Calu3 (cell line): Measurements from ENCODE around the gene CPNE5. TPM values are rescaled to one million over a fixed set of nuclear protein-coding genes. Genes with fewer than 3 reads are reported as not detected.
A peak's percentile ranks its signal among the peaks of the same experiment; 100 is the strongest.

Experiments
- BruUV-seq: library from RNA; stranded (reverse); fragments of 400-500 nt; replicated peaks from 2 replicates; lab custom pipeline; 2021; lab: Mats Ljungman, UMichigan
- CTCF ChIA-PET: fragments of 300-600 bp; sonication (Branson Sonifier 250); formaldehyde crosslinking; loops from one replicate; lab custom pipeline; 2022; ENCODE audit warnings: antibody characterized with exemption; lab: Charles Lee
- DNase-seq: peaks from one replicate; pipeline ENCODE4 v3.0.0; 2022
- H3K27ac Mint-ChIP-seq: one replicate; pipeline ENCODE4 v1.8.0; 2022; ENCODE audit warnings: mixed read lengths; ENCODE audit not compliant: unreplicated experiment
- H3K27me3 Mint-ChIP-seq: one replicate; pipeline ENCODE4 v1.8.0; 2022; ENCODE audit warnings: mixed read lengths; ENCODE audit not compliant: unreplicated experiment
- H3K36me3 Mint-ChIP-seq: one replicate; pipeline ENCODE4 v1.8.0; 2022; ENCODE audit warnings: mild to moderate bottlenecking, moderate library complexity, mixed read lengths; ENCODE audit not compliant: insufficient read depth, unreplicated experiment
- H3K4me1 Mint-ChIP-seq: one replicate; pipeline ENCODE4 v1.8.0; 2022; ENCODE audit warnings: mild to moderate bottlenecking, low read depth, mixed read lengths; ENCODE audit not compliant: unreplicated experiment
- H3K4me3 Mint-ChIP-seq: one replicate; pipeline ENCODE4 v1.8.0; 2022; ENCODE audit warnings: mild to moderate bottlenecking, low read depth, moderate library complexity, mixed read lengths; ENCODE audit not compliant: unreplicated experiment
- H3K9me3 Mint-ChIP-seq: one replicate; pipeline ENCODE4 v1.8.0; 2022; ENCODE audit warnings: low read depth, mixed read lengths; ENCODE audit not compliant: unreplicated experiment
- intact Hi-C: fragments of 100-400 bp; cut with micrococcal nuclease; formaldehyde crosslinking; loops from one replicate; pipeline ENCODE4 v1.10.0; 2022; ENCODE audit not compliant: unreplicated experiment
- total RNA-seq: library from RNA; stranded (reverse); gene quantifications from 2 replicates; pipeline ENCODE4 v1.2.3, GENCODE V29; 2022
- TF ChIP-seq, protein P1 (sequence below): fragments of 200-600 bp; IDR thresholded peaks from one replicate; pipeline ENCODE4 v1.8.0; 2022; ENCODE audit warnings: antibody characterized with exemption; ENCODE audit not compliant: unreplicated experiment

The CPNE5 gene
- total RNA-seq, 1 experiment from 2014 or later: not detected

GRCh38 chr6:36851149-36851614 lies 11.9 kb upstream of the CPNE5 start:
- H3K9me3 Mint-ChIP-seq: no peaks in the 10 kb centered on the region
- peaks cover 3% of the 10 kb centered on the region for H3K27me3 Mint-ChIP-seq
- peaks cover 41% of the 10 kb centered on the region for H3K4me1 Mint-ChIP-seq
- no peak overlapping the region for H3K27ac Mint-ChIP-seq
- CTCF ChIA-PET: interaction anchor here (0.6 to 3.2 kb wide), 8 partner anchors 23 to 551 kb away, joined by 3 to 15 read pairs (median 4); no protein-coding TSS in a partner anchor
- peak; percentile 49 for DNase-seq
- peaks cover 21% of the 10 kb centered on the region for H3K36me3 Mint-ChIP-seq
- intact Hi-C loops: loop anchor here (1.0 to 5.0 kb wide), 3 partner anchors 69 to 234 kb away; no protein-coding TSS in a partner anchor
- TF ChIP-seq, protein P1, sequence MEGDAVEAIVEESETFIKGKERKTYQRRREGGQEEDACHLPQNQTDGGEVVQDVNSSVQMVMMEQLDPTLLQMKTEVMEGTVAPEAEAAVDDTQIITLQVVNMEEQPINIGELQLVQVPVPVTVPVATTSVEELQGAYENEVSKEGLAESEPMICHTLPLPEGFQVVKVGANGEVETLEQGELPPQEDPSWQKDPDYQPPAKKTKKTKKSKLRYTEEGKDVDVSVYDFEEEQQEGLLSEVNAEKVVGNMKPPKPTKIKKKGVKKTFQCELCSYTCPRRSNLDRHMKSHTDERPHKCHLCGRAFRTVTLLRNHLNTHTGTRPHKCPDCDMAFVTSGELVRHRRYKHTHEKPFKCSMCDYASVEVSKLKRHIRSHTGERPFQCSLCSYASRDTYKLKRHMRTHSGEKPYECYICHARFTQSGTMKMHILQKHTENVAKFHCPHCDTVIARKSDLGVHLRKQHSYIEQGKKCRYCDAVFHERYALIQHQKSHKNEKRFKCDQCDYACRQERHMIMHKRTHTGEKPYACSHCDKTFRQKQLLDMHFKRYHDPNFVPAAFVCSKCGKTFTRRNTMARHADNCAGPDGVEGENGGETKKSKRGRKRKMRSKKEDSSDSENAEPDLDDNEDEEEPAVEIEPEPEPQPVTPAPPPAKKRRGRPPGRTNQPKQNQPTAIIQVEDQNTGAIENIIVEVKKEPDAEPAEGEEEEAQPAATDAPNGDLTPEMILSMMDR: peak; percentile 46
- BruUV-seq: no TSS peak
- H3K4me3 Mint-ChIP-seq: no peak overlapping the region

DNA sequence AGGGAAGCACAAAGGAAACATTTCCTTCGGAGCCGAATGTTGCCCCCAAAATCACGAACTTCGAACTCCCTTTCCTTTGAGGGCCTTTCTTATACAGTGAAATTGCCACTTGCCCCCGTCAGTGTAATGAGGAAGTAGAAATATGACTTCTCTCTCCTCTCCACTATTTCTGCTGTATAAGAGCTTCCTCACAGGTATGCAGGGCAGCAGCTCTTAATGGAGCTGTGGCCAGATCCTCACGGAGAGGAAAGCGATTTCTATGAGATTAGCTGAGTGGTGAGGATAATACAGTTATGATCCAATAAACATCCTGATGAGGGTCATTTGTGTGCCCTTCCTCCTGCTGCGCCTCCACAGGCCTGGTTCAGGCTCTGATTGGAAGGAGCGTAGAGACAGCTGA lies 10.8 kb upstream of the CPNE5 start:
- intact Hi-C loops: loop anchor here (5.0 kb wide), 2 partner anchors 68 to 233 kb away; no protein-coding TSS in a partner anchor
- H3K27me3 Mint-ChIP-seq: peaks cover 15% of the 10 kb centered on the region
- no peak overlapping the region for H3K4me3 Mint-ChIP-seq
- no TSS peak for BruUV-seq
- CTCF ChIA-PET: interaction anchor here (0.9 to 3.2 kb wide), 5 partner anchors 35 to 86 kb away, joined by 3 to 15 read pairs (median 3); no protein-coding TSS in a partner anchor
- no peaks in the 10 kb centered on the region for H3K9me3 Mint-ChIP-seq
- peaks cover 21% of the 10 kb centered on the region for H3K36me3 Mint-ChIP-seq
- DNase-seq: no peak
- H3K27ac Mint-ChIP-seq: no peak overlapping the region
- peaks cover 41% of the 10 kb centered on the region for H3K4me1 Mint-ChIP-seq
- TF ChIP-seq, protein P1: no peak

DNA sequence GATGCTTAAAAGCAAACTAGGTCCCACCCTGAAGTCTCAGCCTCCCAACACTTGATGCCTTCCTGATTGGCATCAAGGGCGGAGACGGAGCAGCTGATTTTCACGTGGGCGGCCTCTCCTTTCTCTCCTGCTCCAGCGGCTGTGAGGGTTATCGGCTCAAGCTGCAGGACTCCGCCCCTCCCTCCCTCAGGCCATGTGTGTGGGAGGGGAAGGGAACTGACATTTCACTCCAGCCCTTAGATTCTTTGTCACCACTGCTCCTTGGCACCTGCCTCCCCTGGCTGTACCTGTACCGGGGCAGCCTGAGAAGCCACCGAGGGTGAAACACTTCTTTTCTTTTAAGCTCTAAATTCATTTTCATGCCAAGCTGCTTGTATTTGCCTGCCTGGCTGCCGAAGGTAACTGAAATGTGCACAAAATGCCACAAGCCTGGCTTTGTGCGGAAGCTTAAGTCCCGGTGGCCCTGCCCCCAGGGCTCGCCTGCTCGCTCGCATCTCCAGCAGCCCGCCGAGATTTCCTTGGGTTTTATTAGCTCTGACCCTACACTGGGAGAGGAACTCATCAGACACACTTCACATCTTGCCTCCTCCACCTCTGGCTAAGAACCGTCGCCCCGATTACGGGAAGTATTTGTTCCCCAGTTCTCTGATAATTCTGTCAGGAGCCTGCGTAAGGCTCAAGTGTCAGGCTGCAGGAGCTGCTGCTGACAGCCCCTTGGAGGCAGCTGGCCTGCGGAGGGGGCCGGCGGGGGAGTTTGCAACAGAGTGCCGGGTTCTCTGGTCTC lies 9.6 kb upstream of the CPNE5 start:
- peak overlapping the region; percentile 59 for H3K4me3 Mint-ChIP-seq
- no TSS peak for BruUV-seq
- intact Hi-C loops: no loop called here
- H3K4me1 Mint-ChIP-seq: peaks cover 33% of the 10 kb centered on the region
- DNase-seq: peak; percentile 77
- H3K9me3 Mint-ChIP-seq: no peaks in the 10 kb centered on the region
- H3K27me3 Mint-ChIP-seq: peaks cover 17% of the 10 kb centered on the region
- TF ChIP-seq, protein P1: no peak
- CTCF ChIA-PET: interaction anchor here (0.8 to 3.2 kb wide), 9 partner anchors 13 to 169 kb away, joined by 3 to 15 read pairs (median 3); no protein-coding TSS in a partner anchor
- peaks cover 15% of the 10 kb centered on the region for H3K36me3 Mint-ChIP-seq
- H3K27ac Mint-ChIP-seq: no peak overlapping the region

DNA sequence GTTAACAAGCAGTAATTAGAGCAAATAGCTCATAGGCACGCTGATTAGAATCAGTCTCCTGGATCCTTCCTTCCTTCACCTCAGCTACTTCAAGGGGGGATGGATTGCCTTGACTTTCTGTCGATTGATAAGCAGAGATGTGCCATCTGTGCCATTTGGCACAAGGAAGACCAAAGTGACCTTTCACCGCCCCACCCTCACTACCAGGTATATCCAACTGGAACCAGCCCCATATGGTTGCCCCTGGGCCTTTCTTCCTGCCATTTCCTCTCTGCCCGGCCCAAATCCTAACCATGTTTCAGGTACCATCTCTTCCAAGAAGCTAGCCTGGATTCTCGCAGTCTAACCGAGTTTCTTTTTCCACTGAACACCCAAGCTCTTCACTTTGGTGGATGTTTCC lies 8.7 kb upstream of the CPNE5 start:
- intact Hi-C loops: no loop called here
- Mint-ChIP-seq H3K4me1 (peaks cover 25% of the 10 kb centered on the region), H3K36me3 (peaks cover 15% of the 10 kb centered on the region), H3K9me3 (no peaks in the 10 kb centered on the region), H3K27ac (no peak overlapping the region), H3K27me3 (peaks cover 17% of the 10 kb centered on the region), H3K4me3 (no peak overlapping the region)
- no TSS peak for BruUV-seq
- CTCF ChIA-PET: interaction anchor here (0.6 to 1.4 kb wide), 4 partner anchors 18 to 170 kb away, joined by 3 to 4 read pairs (median 4); no protein-coding TSS in a partner anchor
- TF ChIP-seq, protein P1: no peak
- DNase-seq: no peak
